Omental fat pad (tissue), 4 donors: Measurements from ENCODE around the gene SPATA24. TPM values are rescaled to one million over a fixed set of nuclear protein-coding genes. Genes with fewer than 3 reads are reported as not detected.
"Not testable (repeated sequence)": the region's sequence is repeated elsewhere in the genome, so short reads cannot be mapped to it uniquely, and the experiment has no call there.

Experiments used
- ATAC-seq: fragments of 150-250 bp; one replicate; pipeline ENCODE4 v1.9.1; 2016; ENCODE audit warnings: mild to moderate bottlenecking, moderate library complexity; ENCODE audit not compliant: low FRiP score
- DNase-seq: peaks from one replicate; pipeline ENCODE4 v3.0.0-alpha.2; 2019; ENCODE audit warnings: low spot score
- small RNA-seq: library from RNA; depleted of rRNA; stranded (forward); fragments of <200 nt; gene quantifications from one replicate; pipeline ENCODE3, GENCODE V24; 2016
- total RNA-seq, 4 donors: library from RNA; depleted of rRNA; stranded (reverse); fragments of >200 nt; gene quantifications; one replicate each; pipeline ENCODE4 v1.1.0, GENCODE V29; 2016
- TF ChIP-seq, protein P1 (sequence below), 3 donors: fragments of 450-650 bp; IDR thresholded peaks; one replicate each; pipeline ENCODE4 v1.5.1; 2016 to 2017; ENCODE audit warnings: antibody characterized with exemption in 3 of 3, mild to moderate bottlenecking in 3 of 3, moderate library complexity in 2 of 3

The SPATA24 gene
- total RNA-seq, 4 donors from 2014 or later, result 1.8 to 3.3 (median 2.0) TPM

DNA sequence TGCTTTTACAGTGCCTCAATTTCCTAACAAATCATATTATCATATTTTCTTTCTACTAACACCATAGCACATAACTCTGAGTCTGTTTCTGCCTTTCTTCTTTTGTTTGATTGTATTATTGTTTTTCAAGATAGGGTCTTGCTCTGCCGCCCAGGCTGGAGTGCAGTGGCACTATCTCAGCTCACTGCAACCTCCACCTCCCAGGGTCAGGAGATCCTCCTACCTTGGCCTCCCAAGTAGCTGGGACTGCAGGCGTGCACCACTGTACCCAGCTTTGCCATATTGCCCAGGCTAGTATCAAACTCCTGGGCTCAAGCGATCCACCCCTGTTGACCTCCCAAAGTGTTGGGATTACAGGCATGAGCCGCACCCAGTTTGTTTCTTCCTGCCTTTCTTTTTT, 43.5 kb downstream of the SPATA24 start:
- TF ChIP-seq, protein P1, sequence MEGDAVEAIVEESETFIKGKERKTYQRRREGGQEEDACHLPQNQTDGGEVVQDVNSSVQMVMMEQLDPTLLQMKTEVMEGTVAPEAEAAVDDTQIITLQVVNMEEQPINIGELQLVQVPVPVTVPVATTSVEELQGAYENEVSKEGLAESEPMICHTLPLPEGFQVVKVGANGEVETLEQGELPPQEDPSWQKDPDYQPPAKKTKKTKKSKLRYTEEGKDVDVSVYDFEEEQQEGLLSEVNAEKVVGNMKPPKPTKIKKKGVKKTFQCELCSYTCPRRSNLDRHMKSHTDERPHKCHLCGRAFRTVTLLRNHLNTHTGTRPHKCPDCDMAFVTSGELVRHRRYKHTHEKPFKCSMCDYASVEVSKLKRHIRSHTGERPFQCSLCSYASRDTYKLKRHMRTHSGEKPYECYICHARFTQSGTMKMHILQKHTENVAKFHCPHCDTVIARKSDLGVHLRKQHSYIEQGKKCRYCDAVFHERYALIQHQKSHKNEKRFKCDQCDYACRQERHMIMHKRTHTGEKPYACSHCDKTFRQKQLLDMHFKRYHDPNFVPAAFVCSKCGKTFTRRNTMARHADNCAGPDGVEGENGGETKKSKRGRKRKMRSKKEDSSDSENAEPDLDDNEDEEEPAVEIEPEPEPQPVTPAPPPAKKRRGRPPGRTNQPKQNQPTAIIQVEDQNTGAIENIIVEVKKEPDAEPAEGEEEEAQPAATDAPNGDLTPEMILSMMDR (IDR thresholded peaks at IDR 0.05), result no peak
- no peak for DNase-seq
- ATAC-seq, result no peak

DNA sequence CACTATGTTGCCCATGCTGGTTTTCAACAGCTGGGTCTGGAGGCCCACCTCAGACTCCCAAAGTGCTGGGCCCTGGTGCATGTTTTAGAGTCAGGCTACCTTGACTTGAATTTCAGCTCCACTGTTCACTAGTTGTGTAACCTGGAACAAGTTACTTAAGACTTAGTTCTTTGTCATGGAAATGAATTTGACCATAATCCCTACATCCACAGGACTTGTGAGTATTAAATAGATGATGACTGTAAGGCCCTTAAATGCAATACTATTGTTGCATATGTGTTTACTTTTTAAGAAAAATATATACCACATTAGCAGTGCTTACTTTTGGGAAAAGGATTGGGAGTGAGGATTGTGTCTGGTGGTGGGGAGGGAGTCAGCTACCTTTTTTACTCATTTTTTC, 45.8 kb downstream of the SPATA24 start:
- ATAC-seq (no peak), DNase-seq (no peak)
- TF ChIP-seq, protein P1 (IDR thresholded peaks at IDR 0.05), result no peak

DNA sequence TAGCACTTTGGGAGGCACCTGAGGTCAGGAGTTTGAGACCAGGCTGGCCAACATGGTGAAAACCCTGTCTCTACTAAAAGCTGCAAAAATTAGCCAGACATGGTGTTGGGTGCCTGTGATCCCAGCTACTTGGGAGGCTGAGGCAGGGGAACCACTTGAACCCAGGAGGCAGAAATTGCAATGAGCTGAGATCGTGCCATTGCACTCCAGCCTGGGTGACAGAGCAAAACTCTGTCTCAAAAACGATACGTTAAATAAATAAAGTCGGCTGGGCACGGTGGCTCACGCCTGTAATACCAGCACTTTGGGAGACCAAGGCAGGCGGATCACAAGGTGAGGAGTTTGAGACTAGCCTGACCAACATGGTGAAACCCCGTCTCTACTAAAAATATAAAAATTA, 48.0 kb downstream of the SPATA24 start:
- not testable (repeated sequence) for DNase-seq

DNA sequence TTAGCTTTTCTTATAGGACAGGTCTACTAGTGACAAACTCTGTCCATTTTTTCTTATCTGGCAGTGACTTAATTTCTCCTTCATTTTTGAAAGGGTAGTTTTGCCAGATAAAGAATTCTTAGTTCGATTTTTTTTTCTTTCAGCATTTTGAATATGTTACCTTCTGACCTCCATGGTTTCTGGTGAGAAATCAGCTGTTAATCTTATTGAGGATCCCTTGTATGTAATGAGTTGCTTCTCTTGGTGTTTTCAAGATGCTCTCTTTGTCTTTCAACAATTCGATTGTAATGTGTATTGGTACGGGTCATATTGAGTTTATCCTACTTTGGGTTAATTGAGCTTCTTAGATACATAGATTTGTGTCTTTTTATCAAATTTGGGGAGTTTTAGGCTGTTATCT, 49.7 kb downstream of the SPATA24 start:
- TF ChIP-seq, protein P1 (IDR thresholded peaks at IDR 0.05), result no peak
- no peak for ATAC-seq
- no peak for DNase-seq

More for the DNA sequence above, 48.0 kb downstream of the SPATA24 start:
- not testable (repeated sequence) for ATAC-seq

DNA sequence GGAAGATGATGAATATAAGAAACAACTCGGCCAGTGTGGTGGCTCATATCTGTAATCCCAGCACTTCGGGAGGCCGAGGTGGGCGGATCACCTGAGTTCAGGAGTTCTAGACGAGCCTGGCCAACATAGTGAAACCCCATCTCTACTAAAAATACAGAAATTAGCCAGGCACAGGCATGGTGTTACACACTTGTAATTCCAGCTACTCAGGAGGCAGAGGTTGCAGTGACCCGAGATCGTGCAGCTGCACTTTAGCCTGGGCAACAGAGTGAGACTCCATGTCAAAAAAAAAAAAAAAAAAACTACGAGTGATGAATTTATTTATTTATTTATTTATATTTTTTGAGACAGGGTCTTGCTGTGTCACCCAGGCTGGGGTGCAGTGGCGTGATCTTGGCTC, 56.0 kb downstream of the SPATA24 start:
- not testable (repeated sequence) for DNase-seq, ATAC-seq

Small RNAs within 50 kb of the gene (small RNA-seq; reads per million reads assigned to genes)
- gene RNU5B-4P, result not detected

Other genes with a start within 250 kb of the SPATA24 start
- 10 to 100 TPM; 34.7 to 66.0 (median 38.9) TPM for gene SIL1, start 205.7 kb downstream of the SPATA24 start, total RNA-seq
- gene MATR3, start 110.3 kb downstream of the SPATA24 start, total RNA-seq, result 100 to 1,000 TPM; 155 to 222 (median 211) TPM
- 100 to 1,000 TPM in 2 of 4 donors, 10 to 100 TPM in 2; 73.1 to 113 (median 103) TPM for gene PAIP2, start 62.2 kb downstream of the SPATA24 start, total RNA-seq
- gene SLC23A1, start 20.8 kb downstream of the SPATA24 start, total RNA-seq, result not detected
- gene MZB1, start 14.2 kb downstream of the SPATA24 start, total RNA-seq, result 1 to 10 TPM; 1.1 to 7.0 (median 2.9) TPM
- gene PROB1, start 9.0 kb downstream of the SPATA24 start, total RNA-seq, result 1 to 10 TPM in 2 of 4 donors, under 1 TPM in 2; 0.46 to 2.0 (median 1.2) TPM
- gene DNAJC18, start 35.4 kb upstream of the SPATA24 start, total RNA-seq, result 1 to 10 TPM; 6.1 to 7.4 (median 6.5) TPM
- gene ECSCR, start 58.7 kb upstream of the SPATA24 start, total RNA-seq, result 10 to 100 TPM; 17.9 to 57.4 (median 35.9) TPM
- gene SMIM33, start 66.9 kb upstream of the SPATA24 start, total RNA-seq, result not detected
- 10 to 100 TPM; 32.8 to 93.3 (median 48.7) TPM for gene STING1, start 78.7 kb upstream of the SPATA24 start, total RNA-seq
- gene UBE2D2, start 157.2 kb upstream of the SPATA24 start, total RNA-seq, result 10 to 100 TPM; 50.4 to 76.9 (median 70.4) TPM
- 10 to 100 TPM; 14.9 to 27.3 (median 25.0) TPM for gene CXXC5, start 244.3 kb upstream of the SPATA24 start, total RNA-seq